Neutrophil (primary cell): ENCODE data around the gene DNMT3L.
"Not testable (repeated sequence)": the region's sequence is repeated elsewhere in the genome, so short reads cannot be mapped to it uniquely, and the experiment has no call there.

Experiments used
- H3K27ac ChIP-seq: fragments of 200-600 bp; sonication (generic); 2 replicates; pipeline ENCODE4 v1.5.1; 2016; ENCODE audit warnings: mild to moderate bottlenecking, moderate library complexity
- H3K27me3 ChIP-seq: fragments of 200-600 bp; sonication (generic); 2 replicates; pipeline ENCODE4 v1.6.0; 2016; ENCODE audit warnings: mild to moderate bottlenecking
- H3K36me3 ChIP-seq: fragments of 200-600 bp; sonication (generic); 2 replicates; pipeline ENCODE4 v1.5.1; 2017
- H3K4me1 ChIP-seq, 2 experiments: fragments of 200-600 bp in 1 of 2; sonication (generic) in 1 of 2; 1 replicate in 1 of 2; 2 replicates in 1 of 2; pipeline versions ENCODE4 v1.5.1 to v1.6.1; 2013 to 2016; ENCODE audit warnings: low read depth in 1 of 2, low read length in 1 of 2, mild to moderate bottlenecking in 1 of 2, moderate library complexity in 1 of 2; ENCODE audit not compliant: control insufficient read depth in 1 of 2, insufficient read depth in 1 of 2
- H3K4me3 ChIP-seq, 2 experiments: fragments of 200-600 bp in 1 of 2; sonication (generic) in 1 of 2; 1 replicate in 1 of 2; 2 replicates in 1 of 2; pipeline ENCODE4 v1.5.1; 2013 to 2016; ENCODE audit warnings: low read depth in 1 of 2, low read length in 1 of 2, mild to moderate bottlenecking in 1 of 2, moderate library complexity in 1 of 2
- H3K9me3 ChIP-seq: fragments of 200-600 bp; sonication (generic); 2 replicates; pipeline ENCODE4 v1.5.1; 2016
- TF ChIP-seq, protein P1 (sequence below): fragments of 200-600 bp; sonication (generic); IDR thresholded peaks from 2 replicates; pipeline ENCODE4 v1.5.1; 2016; ENCODE audit warnings: antibody characterized with exemption

Gene DNMT3L

DNA sequence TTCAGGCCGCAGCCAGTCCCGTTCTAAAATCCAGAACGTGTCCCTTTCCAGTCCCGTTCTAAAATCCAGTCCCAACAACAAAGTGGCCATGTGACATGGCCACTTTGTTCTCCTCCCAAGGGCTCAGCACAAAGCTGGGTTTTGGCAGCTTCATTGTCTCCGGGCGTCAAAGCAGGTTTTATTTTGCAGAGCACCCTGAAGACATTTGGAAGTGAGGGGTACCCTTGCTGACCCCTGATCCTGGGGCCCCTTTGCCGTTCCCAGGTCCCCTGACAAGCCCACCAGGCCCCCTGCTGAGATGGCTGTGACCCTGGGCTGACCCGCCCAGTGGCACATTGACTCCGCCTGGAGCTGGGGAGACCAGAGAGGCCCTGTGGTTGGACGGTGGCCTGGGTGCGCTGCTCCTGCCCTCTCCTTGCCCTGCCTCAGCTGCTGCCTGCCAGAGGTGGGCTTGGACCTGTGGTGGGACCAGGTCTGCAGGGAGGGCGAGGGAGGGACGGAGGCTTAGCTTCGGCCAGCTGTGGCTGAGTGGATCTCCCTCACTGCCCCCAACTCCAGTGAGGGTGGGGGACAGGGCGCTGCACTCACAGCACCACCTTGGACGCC is 42.4 kb upstream of the DNMT3L start:
- Histone ChIP-seq H3K4me3 (no peak overlapping the region), H3K27me3 (peaks cover 5% of the 10 kb centered on the region), H3K9me3 (no peaks in the 10 kb centered on the region), H3K36me3 (peaks cover 18% of the 10 kb centered on the region), H3K27ac (no peak overlapping the region), H3K4me1 (peaks cover 29 to 31% of the 10 kb centered on the region in 2 experiments)
- TF ChIP-seq, protein P1, sequence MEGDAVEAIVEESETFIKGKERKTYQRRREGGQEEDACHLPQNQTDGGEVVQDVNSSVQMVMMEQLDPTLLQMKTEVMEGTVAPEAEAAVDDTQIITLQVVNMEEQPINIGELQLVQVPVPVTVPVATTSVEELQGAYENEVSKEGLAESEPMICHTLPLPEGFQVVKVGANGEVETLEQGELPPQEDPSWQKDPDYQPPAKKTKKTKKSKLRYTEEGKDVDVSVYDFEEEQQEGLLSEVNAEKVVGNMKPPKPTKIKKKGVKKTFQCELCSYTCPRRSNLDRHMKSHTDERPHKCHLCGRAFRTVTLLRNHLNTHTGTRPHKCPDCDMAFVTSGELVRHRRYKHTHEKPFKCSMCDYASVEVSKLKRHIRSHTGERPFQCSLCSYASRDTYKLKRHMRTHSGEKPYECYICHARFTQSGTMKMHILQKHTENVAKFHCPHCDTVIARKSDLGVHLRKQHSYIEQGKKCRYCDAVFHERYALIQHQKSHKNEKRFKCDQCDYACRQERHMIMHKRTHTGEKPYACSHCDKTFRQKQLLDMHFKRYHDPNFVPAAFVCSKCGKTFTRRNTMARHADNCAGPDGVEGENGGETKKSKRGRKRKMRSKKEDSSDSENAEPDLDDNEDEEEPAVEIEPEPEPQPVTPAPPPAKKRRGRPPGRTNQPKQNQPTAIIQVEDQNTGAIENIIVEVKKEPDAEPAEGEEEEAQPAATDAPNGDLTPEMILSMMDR = no peak

DNA sequence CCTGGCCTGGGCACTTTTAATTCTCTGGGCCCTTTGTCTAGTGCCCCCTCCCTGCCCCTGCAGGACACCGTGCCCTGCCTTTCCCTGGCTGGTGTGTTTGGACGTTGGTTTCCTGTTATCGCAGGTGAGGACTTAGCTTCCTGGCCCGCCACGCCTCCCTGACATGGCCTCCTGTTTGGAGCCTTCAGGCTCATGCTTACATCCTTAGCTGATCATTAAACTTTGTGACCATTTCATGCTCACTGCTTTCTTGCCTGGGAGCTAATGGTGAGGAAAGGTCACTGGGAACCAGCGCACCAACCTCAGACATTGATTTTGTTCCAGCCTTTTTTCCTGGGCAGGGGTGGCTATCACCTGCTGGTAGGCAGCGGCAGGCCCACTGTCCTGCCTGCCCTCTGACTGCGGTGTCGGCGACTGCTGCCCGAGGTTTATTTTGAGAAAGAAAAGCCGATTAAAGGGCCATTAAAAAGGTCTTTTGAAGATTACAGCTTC is 41.8 kb upstream of the DNMT3L start:
- H3K4me1 ChIP-seq = peaks cover 31 to 33% of the 10 kb centered on the region in 2 experiments
- H3K27ac ChIP-seq = no peak overlapping the region
- TF ChIP-seq, protein P1 = no peak

DNA sequence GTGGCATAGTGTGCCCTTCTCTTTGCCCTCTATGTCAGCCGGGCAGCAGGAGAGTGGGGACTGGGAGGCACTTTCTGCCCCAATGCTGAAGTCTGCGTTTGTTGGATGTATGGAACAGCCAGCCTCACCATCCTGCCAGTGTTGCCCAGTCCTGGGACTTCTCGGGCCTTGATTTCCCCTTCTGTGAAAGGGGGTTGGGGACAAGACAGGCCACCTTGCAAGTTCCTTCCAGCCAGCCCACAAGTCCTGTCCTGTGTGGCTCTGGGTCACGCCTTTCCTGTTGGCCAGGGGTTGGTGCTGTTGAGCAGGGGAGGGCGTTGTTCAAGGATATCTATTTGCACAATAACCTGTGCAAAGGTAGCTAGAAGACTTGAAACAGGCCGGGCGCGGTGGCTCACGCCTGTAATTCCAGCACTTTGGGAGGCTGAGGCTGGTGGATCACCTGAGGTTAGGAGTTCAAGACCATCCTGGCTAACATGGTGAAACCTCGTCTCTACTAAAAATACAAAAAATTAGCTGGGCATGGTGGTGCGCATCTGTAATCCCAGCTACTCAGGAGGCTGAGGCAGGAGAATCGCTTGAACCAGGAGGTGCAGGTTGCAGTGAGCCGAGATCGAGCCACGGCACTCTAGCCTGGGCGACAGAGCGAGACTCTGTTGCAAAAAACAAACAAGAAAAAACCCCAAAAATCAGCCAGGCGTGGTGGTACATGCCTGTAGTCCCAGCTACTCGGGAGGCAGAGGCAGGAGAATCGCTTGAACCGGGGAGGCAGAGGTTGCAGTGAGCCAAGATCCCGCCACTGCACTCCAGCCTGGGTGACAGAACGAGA is 41.1 kb upstream of the DNMT3L start:
- H3K9me3 ChIP-seq, H3K4me3 ChIP-seq, H3K27ac ChIP-seq: not testable (repeated sequence)
- peaks cover 35 to 38% of the 10 kb centered on the region in 2 experiments for H3K4me1 ChIP-seq
- H3K36me3 ChIP-seq = peaks cover 11% of the 10 kb centered on the region
- H3K27me3 ChIP-seq = peaks cover 14% of the 10 kb centered on the region

More for the DNA sequence above, 41.8 kb upstream of the DNMT3L start:
- no peaks in the 10 kb centered on the region for H3K9me3 ChIP-seq
- no peak overlapping the region for H3K4me3 ChIP-seq
- peaks cover 13% of the 10 kb centered on the region for H3K36me3 ChIP-seq
- peaks cover 6% of the 10 kb centered on the region for H3K27me3 ChIP-seq

DNA sequence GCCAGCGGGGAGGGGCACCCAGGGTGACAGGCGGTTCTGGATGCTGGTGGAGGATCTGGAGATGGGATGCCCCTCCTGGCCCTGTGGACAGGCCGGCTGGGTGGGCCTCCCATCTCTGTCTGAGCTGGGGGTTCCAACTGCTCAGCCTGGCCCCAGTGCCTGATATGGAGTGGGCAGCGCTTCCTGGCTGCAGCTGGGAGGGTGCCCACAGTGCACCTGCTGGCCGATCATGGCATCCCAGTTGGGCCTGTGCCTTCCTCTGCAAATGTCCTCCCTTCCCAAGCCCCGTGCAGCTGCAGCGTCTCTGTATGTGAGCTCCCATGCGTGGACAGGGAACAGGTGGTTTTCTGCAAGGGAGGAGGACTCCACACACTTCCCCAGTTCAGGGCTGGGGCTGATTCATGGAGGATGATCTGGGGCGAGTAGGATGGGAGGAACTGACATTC is 40.3 kb upstream of the DNMT3L start:
- TF ChIP-seq, protein P1 = no peak

DNA sequence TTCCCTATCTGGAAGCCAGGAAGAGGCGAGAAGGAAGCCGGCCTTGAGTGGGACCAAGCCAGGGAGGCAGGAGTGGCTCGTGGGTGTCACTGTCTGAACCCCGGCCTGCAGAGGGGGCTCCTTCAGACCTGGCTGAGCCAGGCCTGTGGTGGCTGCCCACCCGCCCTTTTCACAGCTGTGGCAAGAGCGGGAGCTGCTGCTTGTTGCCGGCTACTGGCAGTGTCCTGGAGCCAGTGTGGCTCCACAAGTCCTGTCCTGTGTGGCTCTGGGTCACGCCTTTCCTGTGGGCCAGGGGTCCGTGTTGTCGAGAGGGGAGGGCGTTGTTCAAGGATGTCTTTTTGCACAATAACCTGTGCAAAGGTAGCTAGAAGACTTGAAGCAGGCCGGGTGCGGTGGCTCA is 39.4 kb upstream of the DNMT3L start:
- peaks cover 39 to 43% of the 10 kb centered on the region in 2 experiments for H3K4me1 ChIP-seq

More for the DNA sequence above, 40.3 kb upstream of the DNMT3L start:
- peaks cover 22% of the 10 kb centered on the region for H3K27me3 ChIP-seq
- H3K36me3 ChIP-seq = peaks cover 3% of the 10 kb centered on the region
- H3K4me3 ChIP-seq = no peak overlapping the region
- no peak overlapping the region for H3K27ac ChIP-seq
- H3K9me3 ChIP-seq = no peaks in the 10 kb centered on the region
- H3K4me1 ChIP-seq = peaks cover 39 to 43% of the 10 kb centered on the region in 2 experiments

More for the DNA sequence above, 39.4 kb upstream of the DNMT3L start:
- TF ChIP-seq, protein P1 = no peak
- H3K27ac ChIP-seq = peak overlapping the region; percentile 82
- H3K4me3 ChIP-seq = peak overlapping the region; percentile 70 to 88
- H3K27me3 ChIP-seq = peaks cover 30% of the 10 kb centered on the region
- no peaks in the 10 kb centered on the region for H3K36me3 ChIP-seq
- no peaks in the 10 kb centered on the region for H3K9me3 ChIP-seq
